Measurements from ENCODE around the gene ALKBH5. TPM values are rescaled to one million over a fixed set of nuclear protein-coding genes. Genes with fewer than 3 reads are reported as not detected.

The ALKBH5 gene
- total RNA-seq = 100 and 125 TPM in 2 replicates

DNA sequence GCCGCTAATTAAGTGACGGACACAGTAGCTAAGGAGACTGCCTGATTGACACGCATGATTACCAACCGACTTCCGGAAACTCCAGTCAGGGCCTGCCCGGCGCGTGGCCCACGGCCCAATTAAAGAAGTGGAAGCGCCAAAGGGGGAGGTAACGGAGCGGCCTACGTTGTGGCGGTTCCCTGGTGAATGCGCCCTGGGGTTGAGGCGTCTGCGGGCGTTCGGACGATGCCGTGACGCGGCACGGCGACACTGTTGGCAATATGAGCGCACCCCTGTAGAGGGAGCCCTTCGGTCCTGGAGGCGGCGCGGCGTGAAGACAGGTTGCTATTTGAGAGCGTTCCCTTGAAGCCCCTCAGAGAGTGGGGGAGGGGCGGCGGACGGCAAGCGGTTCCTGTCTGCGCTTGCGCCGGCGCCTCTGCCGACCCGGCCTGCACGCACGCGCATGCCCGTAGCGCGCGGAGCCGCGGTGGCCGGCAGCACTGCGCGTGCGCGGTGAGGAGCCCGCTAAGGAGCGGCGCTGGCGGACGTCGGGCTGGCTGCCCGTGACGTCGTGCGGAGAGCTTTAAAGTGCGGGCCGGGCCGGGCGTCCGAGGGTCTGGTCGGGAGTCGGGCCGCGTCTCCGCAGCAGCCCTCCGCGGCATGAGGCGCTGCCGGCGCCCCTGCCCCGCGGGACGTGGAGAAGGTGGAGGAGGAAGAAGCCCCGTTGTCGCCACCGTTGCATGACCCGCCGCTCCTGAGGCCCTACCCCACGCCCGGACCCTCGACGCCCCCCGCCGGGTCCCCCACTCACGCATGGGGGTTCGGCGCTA lies at the start of gene ALKBH5:
TSS of gene ALKBH5 (plus strand) at position 495 of the 809 bp plus-strand sequence. CDS start 416 bp downstream, outside the sequence.

DNA sequence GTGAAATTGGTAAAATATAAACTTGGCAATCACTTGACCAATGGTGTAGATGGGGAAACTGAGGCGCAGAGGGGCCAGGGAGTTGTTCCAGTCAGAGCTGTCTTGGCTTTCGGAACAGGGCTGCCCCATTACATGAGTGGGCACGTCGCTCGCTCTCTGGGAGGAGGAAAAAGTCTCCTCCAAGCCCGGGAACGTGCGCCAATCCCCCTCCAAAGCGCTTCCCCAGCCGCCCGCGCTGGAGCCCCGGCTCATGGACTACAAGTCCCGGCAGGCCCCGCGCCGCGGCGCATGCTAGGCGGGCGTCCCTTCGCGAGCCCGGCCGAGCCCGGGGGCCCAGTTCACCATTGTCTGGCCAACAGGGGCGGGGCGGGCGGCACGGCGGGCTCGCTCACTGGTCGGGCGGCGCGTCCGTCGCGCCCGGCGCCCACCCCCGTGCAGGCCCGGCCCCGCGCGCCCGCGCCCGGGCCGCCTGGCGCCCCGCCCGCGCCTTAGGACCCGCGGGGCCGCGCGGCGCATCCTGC lies 41.6 kb downstream of the ALKBH5 start, which contains the start of gene LLGL1:
TSS of gene LLGL1 (plus strand) at position 515 of the 521 bp plus-strand sequence. CDS start 48 bp downstream, outside the sequence.

DNA sequence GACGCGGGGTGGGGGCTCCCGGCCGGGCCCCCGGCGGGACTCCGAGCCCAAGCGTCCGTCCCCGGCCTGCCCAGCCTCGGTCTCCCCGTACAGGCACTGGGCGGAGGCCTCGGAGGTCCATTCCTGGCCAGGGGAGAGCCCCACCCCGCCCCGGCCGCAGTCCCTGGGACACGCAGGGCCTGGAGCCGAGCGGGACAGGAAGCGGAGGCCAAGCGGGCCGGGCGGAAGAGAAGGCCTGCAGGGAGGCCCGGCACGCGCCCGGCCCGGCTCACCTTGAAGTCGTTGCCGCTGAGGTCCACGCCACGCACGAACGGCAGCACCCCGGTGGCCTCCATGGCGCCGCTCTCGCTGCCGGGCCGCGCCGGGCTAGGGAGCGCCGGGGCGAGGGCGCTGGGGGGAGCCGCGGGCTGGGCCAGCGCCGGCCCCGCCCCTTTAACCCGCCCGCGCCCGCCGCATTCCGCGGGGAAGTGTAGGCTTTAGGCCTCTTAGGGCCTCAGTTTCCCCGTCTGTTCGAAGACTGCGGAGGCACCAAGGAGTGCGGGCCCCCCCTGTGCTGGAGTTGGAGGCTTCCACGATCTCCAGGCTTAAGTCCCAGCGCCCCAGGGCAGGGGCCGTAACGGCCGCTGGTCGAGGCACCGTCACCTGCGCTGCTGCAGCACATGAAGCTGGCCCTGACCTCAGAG lies 74.9 kb downstream of the ALKBH5 start, which contains the start of gene FLII:
TSS of gene FLII (minus strand) at position 383 of the 683 bp plus-strand sequence. CDS start at position 335, 48 bp downstream.

Other genes with a start within 250 kb of the ALKBH5 start
- 32.9 and 35.2 TPM in 2 replicates for gene TOM1L2, start 211.4 kb upstream of the ALKBH5 start, total RNA-seq
- gene DRC3, start 211.0 kb upstream of the ALKBH5 start, total RNA-seq = 0.65 TPM in 1 of 2 replicates, not detected in the other
- gene ATPAF2, start 144.7 kb upstream of the ALKBH5 start, total RNA-seq = 17.5 and 32.7 TPM in 2 replicates
- 6.0 and 9.2 TPM in 2 replicates for gene GID4, start 144.4 kb upstream of the ALKBH5 start, total RNA-seq
- gene DRG2, start 95.9 kb upstream of the ALKBH5 start, total RNA-seq = 36.9 and 45.3 TPM in 2 replicates
- 0.49 and 0.72 TPM in 2 replicates for gene MYO15A, start 75.1 kb upstream of the ALKBH5 start, total RNA-seq
- 39.2 and 43.4 TPM in 2 replicates for gene LLGL1, start 41.8 kb downstream of the ALKBH5 start, total RNA-seq
- gene FLII, start 74.9 kb downstream of the ALKBH5 start, total RNA-seq = 198 and 200 TPM in 2 replicates
- gene MIEF2, start 76.8 kb downstream of the ALKBH5 start, total RNA-seq = 8.1 and 21.5 TPM in 2 replicates
- gene TOP3A, start 131.2 kb downstream of the ALKBH5 start, total RNA-seq = 24.0 and 35.0 TPM in 2 replicates
- gene SMCR8, start 131.5 kb downstream of the ALKBH5 start, total RNA-seq = 7.0 and 12.2 TPM in 2 replicates
- gene SHMT1, start 179.7 kb downstream of the ALKBH5 start, total RNA-seq = 8.1 and 10.3 TPM in 2 replicates
- not detected in 2 replicates for gene EVPLL, start 193.9 kb downstream of the ALKBH5 start, total RNA-seq

Data from cardiac atrium fibroblast (primary cell).